ENCODE data around the gene BCAT1.
"Not testable (repeated sequence)": the region's sequence is repeated elsewhere in the genome, so short reads cannot be mapped to it uniquely, and the experiment has no call there.

The BCAT1 gene

DNA sequence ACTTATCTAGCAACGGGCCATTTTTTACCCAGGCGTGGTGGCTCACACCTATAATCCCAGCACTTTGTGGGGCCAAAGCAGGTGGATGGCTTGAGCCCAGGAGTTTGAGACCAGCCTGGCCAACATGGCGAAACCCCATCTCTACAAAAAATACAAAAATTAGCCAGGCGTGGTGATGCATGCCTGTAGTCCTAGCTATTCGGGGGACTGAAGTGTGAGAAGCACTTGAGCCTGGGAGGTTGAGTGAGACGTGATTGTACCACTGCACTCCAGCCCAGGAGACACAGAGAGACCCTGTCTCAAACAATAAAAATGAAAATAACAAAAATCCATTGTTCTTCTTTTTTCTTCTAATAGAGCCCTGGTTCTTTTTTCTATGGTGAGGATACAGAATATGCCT lies 7.5 kb upstream of the BCAT1 start:
- H3K27me3 ChIP-seq (ENCODE audit: control insufficient read depth in 3 of 3, insufficient read depth in 3 of 3, low read depth in 1 of 3, low read length in 3 of 3); H3K4ac ChIP-seq (ENCODE audit: low read length); H2AFZ ChIP-seq (ENCODE audit: low read length); H3K9ac ChIP-seq (ENCODE audit: low read depth, low read length, poor library complexity); H3K18ac ChIP-seq (ENCODE audit: low read length); H3K14ac ChIP-seq (ENCODE audit: low read length); H2BK5ac ChIP-seq (ENCODE audit: low read length); H2BK15ac ChIP-seq (ENCODE audit: low read length); H2BK120ac ChIP-seq (ENCODE audit: low read depth, low read length); H4K91ac ChIP-seq (ENCODE audit: low read depth, low read length, poor library complexity); H2AK5ac ChIP-seq (ENCODE audit: low read depth, low read length); H3K79me1 ChIP-seq (ENCODE audit: low read depth, low read length); H3K36me3 ChIP-seq (replicated peaks in 1 of 2; ENCODE audit: control insufficient read depth in 2 of 2, insufficient read depth in 2 of 2, low read length in 2 of 2); H3K4me3 ChIP-seq (ENCODE audit: low read length in 2 of 2); DNase-seq (ENCODE audit: low spot score); H3K4me2 ChIP-seq (ENCODE audit: insufficient read depth, low read length, poor library complexity, severe bottlenecking); H3K4me1 ChIP-seq (ENCODE audit: control insufficient read depth in 2 of 2, insufficient read depth in 1 of 2, low read depth in 1 of 2, low read length in 2 of 2); H2BK12ac ChIP-seq (ENCODE audit: low read length); H3K9me3 ChIP-seq (replicated peaks in 1 of 2; ENCODE audit: control insufficient read depth in 2 of 2, insufficient read depth in 1 of 2, low read depth in 1 of 2, low read length in 2 of 2); H4K8ac ChIP-seq (ENCODE audit: low read depth, low read length); H3K27ac ChIP-seq (replicated peaks; ENCODE audit: low read length); H3K23ac ChIP-seq (ENCODE audit: low read depth, low read length, poor library complexity): not testable (repeated sequence)
- no CpG with 5 or more reads among the region's 6 CpGs for WGBS, 2 donors (ENCODE audit: extremely low coverage in 2 of 2, insufficient read length in 2 of 2, insufficient replicate concordance in 1 of 2)

DNA sequence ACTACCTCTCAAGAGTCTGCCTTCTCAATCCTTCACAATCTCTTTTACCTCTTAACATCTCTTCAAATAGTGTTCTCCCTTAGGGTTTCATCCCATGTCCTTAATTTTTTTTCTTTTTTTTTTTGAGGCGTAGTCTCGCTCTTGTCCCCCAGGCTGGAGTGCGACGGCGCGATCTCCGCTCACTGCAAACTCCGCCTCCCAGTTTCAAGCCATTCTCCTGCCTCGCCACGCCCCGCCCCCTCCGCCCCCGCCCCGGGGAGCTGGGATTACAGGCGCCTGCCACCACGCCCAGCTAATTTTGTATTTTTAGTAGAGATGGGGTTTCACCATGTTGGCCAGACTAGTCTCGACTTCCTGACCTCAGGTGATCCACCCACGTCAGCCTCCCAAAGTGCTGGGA lies 7.0 kb upstream of the BCAT1 start:
- no peak overlapping the region for H2BK120ac ChIP-seq (ENCODE audit: low read depth, low read length)
- H3K4me1 ChIP-seq (ENCODE audit: control insufficient read depth in 2 of 2, insufficient read depth in 1 of 2, low read depth in 1 of 2, low read length in 2 of 2) = peaks cover 0 to 5% of the 10 kb centered on the region in 2 donors
- DNase-seq (ENCODE audit: low spot score) = no peak
- no peak overlapping the region for H3K4me2 ChIP-seq (ENCODE audit: insufficient read depth, low read length, poor library complexity, severe bottlenecking)
- no peak overlapping the region for H2BK15ac ChIP-seq (ENCODE audit: low read length)
- H3K23ac ChIP-seq (ENCODE audit: low read depth, low read length, poor library complexity) = no peak overlapping the region
- no peak overlapping the region for H2BK12ac ChIP-seq (ENCODE audit: low read length)
- no peak overlapping the region for H3K27ac ChIP-seq (replicated peaks; ENCODE audit: low read length)
- no CpG with 5 or more reads among the region's 18 CpGs for WGBS, 2 donors (ENCODE audit: extremely low coverage in 2 of 2, insufficient read length in 2 of 2, insufficient replicate concordance in 1 of 2)
- H2BK5ac ChIP-seq (ENCODE audit: low read length) = no peak overlapping the region
- H2AK5ac ChIP-seq (ENCODE audit: low read depth, low read length) = no peak overlapping the region
- H3K4me3 ChIP-seq (ENCODE audit: low read length in 2 of 2) = no peak overlapping the region
- H3K14ac ChIP-seq (ENCODE audit: low read length) = no peak overlapping the region
- H2AFZ ChIP-seq (ENCODE audit: low read length) = no peak overlapping the region
- H3K9me3 ChIP-seq (replicated peaks in 1 of 2; ENCODE audit: control insufficient read depth in 2 of 2, insufficient read depth in 1 of 2, low read depth in 1 of 2, low read length in 2 of 2) = no peaks in the 10 kb centered on the region
- H3K4ac ChIP-seq (ENCODE audit: low read length) = no peak overlapping the region
- no peak overlapping the region for H4K91ac ChIP-seq (ENCODE audit: low read depth, low read length, poor library complexity)
- no peak overlapping the region for H3K9ac ChIP-seq (ENCODE audit: low read depth, low read length, poor library complexity)
- no peaks in the 10 kb centered on the region for H3K36me3 ChIP-seq (replicated peaks in 1 of 2; ENCODE audit: control insufficient read depth in 2 of 2, insufficient read depth in 2 of 2, low read length in 2 of 2)
- no peak overlapping the region for H4K8ac ChIP-seq (ENCODE audit: low read depth, low read length)
- no peak overlapping the region for H3K18ac ChIP-seq (ENCODE audit: low read length)
- H3K27me3 ChIP-seq (ENCODE audit: control insufficient read depth in 3 of 3, insufficient read depth in 3 of 3, low read depth in 1 of 3, low read length in 3 of 3) = no peaks in the 10 kb centered on the region
- H3K79me1 ChIP-seq (ENCODE audit: low read depth, low read length) = no peaks in the 10 kb centered on the region

DNA sequence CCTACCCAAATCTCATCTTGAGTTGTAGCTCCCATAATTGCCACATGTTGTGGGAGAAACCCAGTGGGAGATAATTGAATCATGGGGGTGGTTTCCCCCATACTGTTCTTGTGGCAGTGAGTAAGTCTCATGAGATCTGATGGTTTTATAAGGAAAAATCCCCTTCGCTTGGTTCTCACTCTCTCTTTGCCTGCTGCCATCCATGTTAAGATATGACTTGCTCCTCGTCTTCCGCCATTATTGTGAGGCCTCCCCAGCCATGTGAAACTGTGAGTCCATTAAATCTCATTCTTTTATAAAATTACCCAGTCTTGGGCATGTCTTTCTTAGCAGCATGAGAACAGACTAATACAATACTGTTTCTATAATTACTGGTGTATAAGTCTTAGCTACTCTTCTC lies 6.5 kb upstream of the BCAT1 start:
- no peak overlapping the region for H3K9ac ChIP-seq (ENCODE audit: low read depth, low read length, poor library complexity)
- H2BK15ac ChIP-seq (ENCODE audit: low read length) = no peak overlapping the region
- H2BK120ac ChIP-seq (ENCODE audit: low read depth, low read length) = no peak overlapping the region
- H4K91ac ChIP-seq (ENCODE audit: low read depth, low read length, poor library complexity) = no peak overlapping the region
- no peak for DNase-seq (ENCODE audit: low spot score)
- H3K4ac ChIP-seq (ENCODE audit: low read length) = no peak overlapping the region
- no peak overlapping the region for H3K27ac ChIP-seq (replicated peaks; ENCODE audit: low read length)
- H3K36me3 ChIP-seq (replicated peaks in 1 of 2; ENCODE audit: control insufficient read depth in 2 of 2, insufficient read depth in 2 of 2, low read length in 2 of 2) = no peaks in the 10 kb centered on the region
- H2BK5ac ChIP-seq (ENCODE audit: low read length) = no peak overlapping the region
- no peak overlapping the region for H4K8ac ChIP-seq (ENCODE audit: low read depth, low read length)
- H3K27me3 ChIP-seq (ENCODE audit: control insufficient read depth in 3 of 3, insufficient read depth in 3 of 3, low read depth in 1 of 3, low read length in 3 of 3) = no peaks in the 10 kb centered on the region
- no peak overlapping the region for H3K4me3 ChIP-seq (ENCODE audit: low read length in 2 of 2)
- H3K79me1 ChIP-seq (ENCODE audit: low read depth, low read length) = no peaks in the 10 kb centered on the region
- no peak overlapping the region for H3K14ac ChIP-seq (ENCODE audit: low read length)
- WGBS, 2 donors (ENCODE audit: extremely low coverage in 2 of 2, insufficient read length in 2 of 2, insufficient replicate concordance in 1 of 2) = no CpG with 5 or more reads among the region's 3 CpGs
- H3K4me2 ChIP-seq (ENCODE audit: insufficient read depth, low read length, poor library complexity, severe bottlenecking) = no peak overlapping the region
- H2AK5ac ChIP-seq (ENCODE audit: low read depth, low read length) = no peak overlapping the region
- no peak overlapping the region for H2BK12ac ChIP-seq (ENCODE audit: low read length)
- no peak overlapping the region for H3K23ac ChIP-seq (ENCODE audit: low read depth, low read length, poor library complexity)
- peaks cover 0 to 5% of the 10 kb centered on the region in 2 donors for H3K4me1 ChIP-seq (ENCODE audit: control insufficient read depth in 2 of 2, insufficient read depth in 1 of 2, low read depth in 1 of 2, low read length in 2 of 2)
- H3K18ac ChIP-seq (ENCODE audit: low read length) = no peak overlapping the region
- H2AFZ ChIP-seq (ENCODE audit: low read length) = no peak overlapping the region
- H3K9me3 ChIP-seq (replicated peaks in 1 of 2; ENCODE audit: control insufficient read depth in 2 of 2, insufficient read depth in 1 of 2, low read depth in 1 of 2, low read length in 2 of 2) = no peaks in the 10 kb centered on the region

DNA sequence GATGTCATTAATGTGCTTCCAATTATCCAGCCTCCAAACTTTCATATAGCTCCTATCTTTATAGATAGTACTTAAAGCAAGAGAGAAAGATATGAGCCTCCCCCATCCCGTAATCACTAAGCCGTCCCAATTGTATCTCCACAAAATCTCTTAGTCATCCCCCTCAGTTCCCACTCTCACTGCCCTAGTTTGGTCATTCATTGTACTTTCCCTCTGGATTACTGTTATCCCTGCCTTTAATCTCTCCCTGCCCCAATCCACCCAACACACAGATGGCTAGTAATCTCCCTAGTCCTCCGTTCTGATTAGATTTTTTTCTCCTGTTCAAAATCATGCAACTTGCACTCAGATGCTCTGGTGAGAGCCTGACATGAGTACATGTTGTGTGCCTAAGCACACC lies 5.4 kb upstream of the BCAT1 start:
- Histone ChIP-seq H3K27me3 (ENCODE audit: control insufficient read depth in 3 of 3, insufficient read depth in 3 of 3, low read depth in 1 of 3, low read length in 3 of 3) (no peaks in the 10 kb centered on the region), H3K27ac (replicated peaks; ENCODE audit: low read length) (no peak overlapping the region), H3K36me3 (replicated peaks in 1 of 2; ENCODE audit: control insufficient read depth in 2 of 2, insufficient read depth in 2 of 2, low read length in 2 of 2) (no peaks in the 10 kb centered on the region), H3K4me3 (ENCODE audit: low read length in 2 of 2) (no peak overlapping the region), H3K79me1 (ENCODE audit: low read depth, low read length) (no peaks in the 10 kb centered on the region), H2BK120ac (ENCODE audit: low read depth, low read length) (no peak overlapping the region), H2BK12ac (ENCODE audit: low read length) (no peak overlapping the region), H2BK5ac (ENCODE audit: low read length) (no peak overlapping the region), H3K23ac (ENCODE audit: low read depth, low read length, poor library complexity) (no peak overlapping the region), H4K8ac (ENCODE audit: low read depth, low read length) (no peak overlapping the region), H3K9ac (ENCODE audit: low read depth, low read length, poor library complexity) (no peak overlapping the region), H2AK5ac (ENCODE audit: low read depth, low read length) (no peak overlapping the region), H2AFZ (ENCODE audit: low read length) (no peak overlapping the region), H3K4me2 (ENCODE audit: insufficient read depth, low read length, poor library complexity, severe bottlenecking) (no peak overlapping the region), H2BK15ac (ENCODE audit: low read length) (no peak overlapping the region), H3K4ac (ENCODE audit: low read length) (no peak overlapping the region), H3K14ac (ENCODE audit: low read length) (no peak overlapping the region), H3K9me3 (replicated peaks in 1 of 2; ENCODE audit: control insufficient read depth in 2 of 2, insufficient read depth in 1 of 2, low read depth in 1 of 2, low read length in 2 of 2) (no peaks in the 10 kb centered on the region), H4K91ac (ENCODE audit: low read depth, low read length, poor library complexity) (no peak overlapping the region), H3K4me1 (ENCODE audit: control insufficient read depth in 2 of 2, insufficient read depth in 1 of 2, low read depth in 1 of 2, low read length in 2 of 2) (peaks cover 0 to 6% of the 10 kb centered on the region in 2 donors), H3K18ac (ENCODE audit: low read length) (no peak overlapping the region)
- no CpG with 5 or more reads among the region's 3 CpGs for WGBS, 2 donors (ENCODE audit: extremely low coverage in 2 of 2, insufficient read length in 2 of 2, insufficient replicate concordance in 1 of 2)
- no peak for DNase-seq (ENCODE audit: low spot score)

Measured in neuronal stem cell (in vitro differentiated cells).